HG03139 (cell line): ENCODE measurements around the gene PASK.

Experiments used
- ATAC-seq: cut with Tn5 transposase; IDR thresholded peaks from one replicate; pipeline ENCODE4 v1.9.1; 2021; ENCODE audit not compliant: unreplicated experiment

Gene PASK

GRCh38 chr2:241129086-241129871 is 20.0 kb downstream of the PASK start:
- no peak for ATAC-seq

- no peak for ATAC-seq
These were observed 21.0 kb downstream of the PASK start for GRCh38 chr2:241128266-241128665.

GRCh38 chr2:241126771-241127202 is 22.5 kb downstream of the PASK start:
- ATAC-seq = no peak

- ATAC-seq = no peak
These were observed 23.1 kb downstream of the PASK start for GRCh38 chr2:241126201-241126611.

GRCh38 chr2:241125626-241126025 is 23.6 kb downstream of the PASK start:
- ATAC-seq = no peak

GRCh38 chr2:241123816-241124536 is 25.3 kb downstream of the PASK start:
- no peak for ATAC-seq

- ATAC-seq = no peak
These were observed 26.8 kb downstream of the PASK start for GRCh38 chr2:241122376-241123002.

- no peak for ATAC-seq
These were observed 28.3 kb downstream of the PASK start for GRCh38 chr2:241121008-241121407.

GRCh38 chr2:241120440-241120839 is 28.8 kb downstream of the PASK start:
- no peak for ATAC-seq

GRCh38 chr2:241118737-241119505 is 30.4 kb downstream of the PASK start:
- no peak for ATAC-seq

GRCh38 chr2:241116606-241117560 is 32.4 kb downstream of the PASK start:
- ATAC-seq = no peak

GRCh38 chr2:241115361-241115760 is 33.9 kb downstream of the PASK start:
- ATAC-seq = no peak

GRCh38 chr2:241114836-241115235 is 34.4 kb downstream of the PASK start:
- no peak for ATAC-seq

- no peak for ATAC-seq
These were observed 36.7 kb downstream of the PASK start for GRCh38 chr2:241112592-241112991.

GRCh38 chr2:241112046-241112445 is 37.2 kb downstream of the PASK start:
- no peak for ATAC-seq

- no peak for ATAC-seq
These were observed 37.8 kb downstream of the PASK start for GRCh38 chr2:241111440-241111805.

GRCh38 chr2:241110607-241111439 is 38.4 kb downstream of the PASK start:
- no peak for ATAC-seq

- ATAC-seq = no peak
These were observed 39.1 kb downstream of the PASK start for GRCh38 chr2:241110089-241110606.
